ENCODE data around the gene INPP4A. TPM values are rescaled to one million over a fixed set of nuclear protein-coding genes. Genes with fewer than 3 reads are reported as not detected.

The INPP4A gene
- total and polyA plus RNA-seq, 7 donors, result 1.8 to 49.9 (median 30.4) TPM

- intact Hi-C loops (cut with DNase I), result no loop called here
- Histone ChIP-seq H3K27me3 (no peaks in the 10 kb centered on the region), H3K4me3 (no peak overlapping the region), H3K36me3 (no peaks in the 10 kb centered on the region), H3K9me3 (no peaks in the 10 kb centered on the region), H3K27ac (peak overlapping the region; percentile 58 to 70 (median 64)), H3K4me1 (peaks cover 0 to 62% (median 47%) of the 10 kb centered on the region in 4 donors)
- no peak for TF ChIP-seq POLR2AphosphoS5 (IDR thresholded peaks at IDR 0.05)
- no peak for TF ChIP-seq CTCF (IDR thresholded peaks at IDR 0.05)
- 35 to 37% methylated on average over 11 of the region's 11 CpGs for WGBS, 2 donors
- DNase-seq, result peak; percentile 81
Measured at GRCh38 chr2:98465456-98466226, 21.0 kb downstream of the INPP4A start.

- Histone ChIP-seq H3K27me3 (no peaks in the 10 kb centered on the region), H3K27ac (no peak overlapping the region), H3K36me3 (no peaks in the 10 kb centered on the region), H3K9me3 (no peaks in the 10 kb centered on the region), H3K4me1 (peaks cover 0 to 59% (median 44%) of the 10 kb centered on the region in 4 donors), H3K4me3 (no peak overlapping the region)
- intact Hi-C loops (cut with DNase I), result no loop called here
- 78 to 90% methylated on average over 11 of the region's 11 CpGs for WGBS, 2 donors
- TF ChIP-seq POLR2AphosphoS5 (IDR thresholded peaks at IDR 0.05) (no peak), CTCF (IDR thresholded peaks at IDR 0.05) (no peak), POLR2A (IDR thresholded peaks at IDR 0.05) (no peak), EP300 (IDR thresholded peaks at IDR 0.05) (no peak)
- DNase-seq, result peak; percentile 41
Measured at GRCh38 chr2:98467082-98467536, 22.5 kb downstream of the INPP4A start.

- Histone ChIP-seq H3K4me3 (no peak overlapping the region), H3K36me3 (no peaks in the 10 kb centered on the region), H3K9me3 (no peaks in the 10 kb centered on the region), H3K27ac (no peak overlapping the region), H3K4me1 (peaks cover 0 to 64% (median 47%) of the 10 kb centered on the region in 4 donors), H3K27me3 (no peaks in the 10 kb centered on the region)
- no peak for DNase-seq
- intact Hi-C loops (cut with DNase I), result no loop called here
- TF ChIP-seq EP300 (IDR thresholded peaks at IDR 0.05), result no peak
- WGBS, 2 donors, result 91 to 92% methylated on average over 3 of the region's 3 CpGs
Measured at GRCh38 chr2:98467652-98468051, 23.0 kb downstream of the INPP4A start.

- 81 to 92% methylated on average over 5 of the region's 5 CpGs for WGBS, 2 donors
- H3K4me1 ChIP-seq, result peaks cover 0 to 64% (median 49%) of the 10 kb centered on the region in 4 donors
- no peaks in the 10 kb centered on the region for H3K36me3 ChIP-seq
- no peak overlapping the region for H3K4me3 ChIP-seq
- no peaks in the 10 kb centered on the region for H3K9me3 ChIP-seq
- H3K27ac ChIP-seq, result no peak overlapping the region
- TF ChIP-seq POLR2A (IDR thresholded peaks at IDR 0.05) (no peak), POLR2AphosphoS5 (IDR thresholded peaks at IDR 0.05) (no peak), EP300 (IDR thresholded peaks at IDR 0.05) (no peak), CTCF (IDR thresholded peaks at IDR 0.05) (no peak)
- intact Hi-C loops (cut with DNase I), result no loop called here
- DNase-seq, result peak; percentile 46
- H3K27me3 ChIP-seq, result no peaks in the 10 kb centered on the region
Measured at GRCh38 chr2:98468621-98469236, 24.1 kb downstream of the INPP4A start.

GRCh38 chr2:98469862-98470544, 25.3 kb downstream of the INPP4A start:
- WGBS, 2 donors, result 93 to 95% methylated on average over 11 of the region's 11 CpGs
- Histone ChIP-seq H3K4me1 (peaks cover 0 to 63% (median 51%) of the 10 kb centered on the region in 4 donors), H3K9me3 (no peaks in the 10 kb centered on the region), H3K36me3 (no peaks in the 10 kb centered on the region), H3K27ac (no peak overlapping the region), H3K27me3 (no peaks in the 10 kb centered on the region), H3K4me3 (no peak overlapping the region)
- TF ChIP-seq EP300 (IDR thresholded peaks at IDR 0.05) (no peak), POLR2AphosphoS5 (IDR thresholded peaks at IDR 0.05) (no peak), POLR2A (IDR thresholded peaks at IDR 0.05) (no peak), CTCF (IDR thresholded peaks at IDR 0.05) (no peak)
- intact Hi-C loops (cut with DNase I), result no loop called here
- DNase-seq, result peak; percentile 57

Data from sigmoid colon (tissue), 7 donors.